Upper lobe of left lung (tissue), 4 donors: Measurements from ENCODE around the gene CASP10.
"Not testable (repeated sequence)": the region's sequence is repeated elsewhere in the genome, so short reads cannot be mapped to it uniquely, and the experiment has no call there.

Source experiments
- CTCF ChIP-seq, 6 experiments: fragments of 450-650 bp in 4 of 6; fragments of 200-600 bp in 2 of 6; sonication (generic) in 2 of 6; IDR thresholded peaks; one replicate each; pipeline ENCODE4 v1.5.1; 2016 to 2019; ENCODE audit warnings: antibody characterized with exemption in 6 of 6
- POLR2A ChIP-seq, 4 donors: fragments of 450-650 bp; IDR thresholded peaks; one replicate each; pipeline ENCODE4 v1.5.1; 2016 to 2017; ENCODE audit warnings: antibody characterized with exemption in 4 of 4, mild to moderate bottlenecking in 2 of 4

- TF ChIP-seq CTCF, POLR2A (IDR thresholded peaks at IDR 0.05): not testable (repeated sequence)
Observed at GRCh38 chr2:201168496-201168895, 14.4 kb upstream of the CASP10 start.
